Right lobe of liver (tissue), 4 donors: Measurements from ENCODE around the gene MAGEA9.
"Not testable (repeated sequence)": the region's sequence is repeated elsewhere in the genome, so short reads cannot be mapped to it uniquely, and the experiment has no call there.

Source experiments
- CTCF ChIP-seq, 4 donors: fragments of 200-600 bp in 3 of 4; fragments of 450-650 bp in 1 of 4; IDR thresholded peaks; one replicate each; pipeline versions ENCODE4 v1.5.1 to v1.8.0; 2016 to 2022; ENCODE audit warnings: antibody characterized with exemption in 4 of 4, mild to moderate bottlenecking in 2 of 4
- POLR2A ChIP-seq: fragments of 450-650 bp; IDR thresholded peaks from one replicate; pipeline ENCODE4 v1.6.1; 2017; ENCODE audit warnings: antibody characterized with exemption, mild to moderate bottlenecking
- donor health status: DM: no; HTN: no; CAD: no.
- donor health status: DM: no; HTN: no; CAD: no.
- donor health status: DM: no; HTN: yes; CAD: no.

GRCh38 chrX:149761858-149762674 is 19.7 kb upstream of the MAGEA9 start:
- not testable (repeated sequence) for TF ChIP-seq POLR2A; CTCF (IDR thresholded peaks at IDR 0.05)
